ENCODE data around the gene SLC22A23.

GRCh38 chr6:3447005-3447404 is 9.8 kb downstream of the SLC22A23 start:
- TF ChIP-seq CTCF (conservative IDR thresholded peaks at IDR 0.05 in 1 of 2, IDR thresholded peaks at IDR 0.05 in 1 of 2; ENCODE audit: extremely low read depth in 1 of 2, insufficient read depth in 1 of 2, low read depth in 1 of 2, low read length in 2 of 2) (no peak), EZH2 (IDR thresholded peaks at IDR 0.05; ENCODE audit: borderline replicate concordance, low read length) (no peak)

Data from mammary epithelial cell (primary cell).